ENCODE measurements around the gene SKIC2.

The SKIC2 gene

GRCh38 chr6:31945507-31946369 is 13.2 kb upstream of the SKIC2 start, which contains the start of gene CFB:
Gene CFB (plus strand): TSS chr6:31946095. CDS start chr6:31946222, 127 bp downstream.
- peak; percentile 68 for DNase-seq

- no peak for DNase-seq
Observed at GRCh38 chr6:31946370-31946885, 12.5 kb upstream of the SKIC2 start.

GRCh38 chr6:31947070-31947675 is 11.8 kb upstream of the SKIC2 start:
- no peak for DNase-seq

- DNase-seq, result no peak
Observed at GRCh38 chr6:31947864-31948263, 11.1 kb upstream of the SKIC2 start.

- no peak for DNase-seq
Observed at GRCh38 chr6:31948306-31948705, 10.7 kb upstream of the SKIC2 start.

GRCh38 chr6:31948753-31949413 is 10.1 kb upstream of the SKIC2 start:
- DNase-seq, result no peak

GRCh38 chr6:31949926-31950548 is 8.9 kb upstream of the SKIC2 start:
- no peak for DNase-seq

GRCh38 chr6:31952140-31952805 is 6.7 kb upstream of the SKIC2 start:
- peak; percentile 12 for DNase-seq

- DNase-seq, result no peak
Observed at GRCh38 chr6:31952890-31953289, 6.1 kb upstream of the SKIC2 start.

- DNase-seq, result no peak
Observed at GRCh38 chr6:31954511-31954910, 4.5 kb upstream of the SKIC2 start.

- no peak for DNase-seq
Observed at GRCh38 chr6:31956796-31957195, 2.2 kb upstream of the SKIC2 start.

- no peak for DNase-seq
Observed at GRCh38 chr6:31958412-31958740, 599 bp upstream of the SKIC2 start.

GRCh38 chr6:31961616-31962015 is 2.6 kb downstream of the SKIC2 start:
- no peak for DNase-seq

- DNase-seq, result no peak
Observed at GRCh38 chr6:31963921-31964320, 4.9 kb downstream of the SKIC2 start.

- no peak for DNase-seq
Observed at GRCh38 chr6:31965700-31966099, 6.7 kb downstream of the SKIC2 start.

- DNase-seq, result no peak
Observed at GRCh38 chr6:31966506-31966905, 7.5 kb downstream of the SKIC2 start.

GRCh38 chr6:31966997-31967925 is 8.3 kb downstream of the SKIC2 start:
- no peak for DNase-seq

- no peak for DNase-seq
Observed at GRCh38 chr6:31967926-31968320, 8.9 kb downstream of the SKIC2 start.

- no peak for DNase-seq
Observed at GRCh38 chr6:31968326-31968725, 9.4 kb downstream of the SKIC2 start.

- DNase-seq, result no peak
Observed at GRCh38 chr6:31968791-31969711, 10.1 kb downstream of the SKIC2 start.

Data from amniotic stem cell (primary cell).